ENCODE results near the gene ATF5. TPM values are rescaled to one million over a fixed set of nuclear protein-coding genes. Genes with fewer than 3 reads are reported as not detected.

Gene ATF5
- total RNA-seq, 2 experiments from 2014 or later: 265 to 527 TPM

- CTCF ChIA-PET (ENCODE audit: unreplicated experiment): no interaction called here
- H3K79me2 ChIP-seq (ENCODE audit: insufficient read depth, low read depth, low read length): no peaks in the 10 kb centered on the region
- H2AFZ ChIP-seq (ENCODE audit: low read length): no peak overlapping the region
- TF ChIP-seq EZH2phosphoT487 (IDR thresholded peaks at IDR 0.05; ENCODE audit: borderline replicate concordance, low read depth, low read length) (no peak), CTCF (conservative IDR thresholded peaks at IDR 0.05; ENCODE audit: low read length) (no peak)
- peaks cover 26% of the 10 kb centered on the region for H3K36me3 ChIP-seq (ENCODE audit: insufficient read depth, low read length)
- H3K9me3 ChIP-seq (ENCODE audit: low read length): no peaks in the 10 kb centered on the region
- DNase-seq (ENCODE audit: low spot score): no peak
- intact Hi-C loops (cut with micrococcal nuclease; ENCODE audit: unreplicated experiment): no loop called here
- H3K27ac ChIP-seq (ENCODE audit: low read depth, low read length, poor library complexity, severe bottlenecking): no peak overlapping the region
- no peaks in the 10 kb centered on the region for H4K20me1 ChIP-seq (ENCODE audit: insufficient read depth, low read length)
- H3K4me1 ChIP-seq (ENCODE audit: insufficient read depth, low read length, poor library complexity, severe bottlenecking): peaks cover 16% of the 10 kb centered on the region
- H3K4me3 ChIP-seq (ENCODE audit: low read depth, low read length, poor library complexity, severe bottlenecking): no peak overlapping the region
- POLR2A ChIA-PET: no interaction called here
- H3K4me2 ChIP-seq (ENCODE audit: low read length): no peak overlapping the region
- no TSS peak for BruUV-seq (replicated peaks)
- H3K9me2 ChIP-seq (ENCODE audit: insufficient read depth, low read length): no peaks in the 10 kb centered on the region
Measured at GRCh38 chr19:49882643-49883042, 46.4 kb upstream of the ATF5 start.

- Histone ChIP-seq H3K9me2 (ENCODE audit: insufficient read depth, low read length) (no peaks in the 10 kb centered on the region), H2AFZ (ENCODE audit: low read length) (no peak overlapping the region), H3K4me1 (ENCODE audit: insufficient read depth, low read length, poor library complexity, severe bottlenecking) (peaks cover 15% of the 10 kb centered on the region), H4K20me1 (ENCODE audit: insufficient read depth, low read length) (no peaks in the 10 kb centered on the region), H3K4me2 (ENCODE audit: low read length) (no peak overlapping the region), H3K27ac (ENCODE audit: low read depth, low read length, poor library complexity, severe bottlenecking) (no peak overlapping the region), H3K9me3 (ENCODE audit: low read length) (no peaks in the 10 kb centered on the region), H3K4me3 (ENCODE audit: low read depth, low read length, poor library complexity, severe bottlenecking) (no peak overlapping the region), H3K36me3 (ENCODE audit: insufficient read depth, low read length) (peaks cover 26% of the 10 kb centered on the region), H3K79me2 (ENCODE audit: insufficient read depth, low read depth, low read length) (no peaks in the 10 kb centered on the region)
- no peak for TF ChIP-seq CTCF (conservative IDR thresholded peaks at IDR 0.05; ENCODE audit: low read length)
- TF ChIP-seq EZH2phosphoT487 (IDR thresholded peaks at IDR 0.05; ENCODE audit: borderline replicate concordance, low read depth, low read length): no peak
- no TSS peak for BruUV-seq (replicated peaks)
- no peak for DNase-seq (ENCODE audit: low spot score)
- ChIA-PET POLR2A (no interaction called here), CTCF (ENCODE audit: unreplicated experiment) (no interaction called here)
- intact Hi-C loops (cut with micrococcal nuclease; ENCODE audit: unreplicated experiment): no loop called here
Measured at GRCh38 chr19:49883094-49883493, 45.9 kb upstream of the ATF5 start.

GRCh38 chr19:49884109-49884508, 44.9 kb upstream of the ATF5 start:
- intact Hi-C loops (cut with micrococcal nuclease; ENCODE audit: unreplicated experiment): no loop called here
- H3K36me3 ChIP-seq (ENCODE audit: insufficient read depth, low read length): peaks cover 26% of the 10 kb centered on the region
- H3K4me2 ChIP-seq (ENCODE audit: low read length): no peak overlapping the region
- H4K20me1 ChIP-seq (ENCODE audit: insufficient read depth, low read length): no peaks in the 10 kb centered on the region
- H3K9me2 ChIP-seq (ENCODE audit: insufficient read depth, low read length): no peaks in the 10 kb centered on the region
- H2AFZ ChIP-seq (ENCODE audit: low read length): no peak overlapping the region
- TF ChIP-seq EZH2phosphoT487 (IDR thresholded peaks at IDR 0.05; ENCODE audit: borderline replicate concordance, low read depth, low read length) (no peak), CTCF (conservative IDR thresholded peaks at IDR 0.05; ENCODE audit: low read length) (no peak)
- H3K79me2 ChIP-seq (ENCODE audit: insufficient read depth, low read depth, low read length): no peaks in the 10 kb centered on the region
- no peak overlapping the region for H3K27ac ChIP-seq (ENCODE audit: low read depth, low read length, poor library complexity, severe bottlenecking)
- H3K4me3 ChIP-seq (ENCODE audit: low read depth, low read length, poor library complexity, severe bottlenecking): no peak overlapping the region
- H3K9me3 ChIP-seq (ENCODE audit: low read length): no peaks in the 10 kb centered on the region
- no peak for DNase-seq (ENCODE audit: low spot score)
- H3K4me1 ChIP-seq (ENCODE audit: insufficient read depth, low read length, poor library complexity, severe bottlenecking): peaks cover 5% of the 10 kb centered on the region
- POLR2A ChIA-PET: no interaction called here
- BruUV-seq (replicated peaks): no TSS peak
- CTCF ChIA-PET (ENCODE audit: unreplicated experiment): no interaction called here
